Measurements from ENCODE around the gene GLI3.

The GLI3 gene

GRCh38 chr7:42226354-42226941, 10.6 kb downstream of the GLI3 start (continued):
- TF ChIP-seq ZNF692 (tag by site-specific recombination; IDR thresholded peaks at IDR 0.05) = no peak
- no peak for TF ChIP-seq ZNF19 (tag by site-specific recombination; IDR thresholded peaks at IDR 0.05; ENCODE audit: low read depth)

- Histone ChIP-seq H3K4me3 (ENCODE audit: low read depth, low read length) (no peak overlapping the region), H3K36me3 (ENCODE audit: control insufficient read depth in 2 of 2, insufficient read depth in 1 of 2, low read length in 2 of 2) (peaks cover 6 to 20% of the 10 kb centered on the region in 2 experiments; a peak in 2 of 3 replicates), H3K4me1 (ENCODE audit: control insufficient read depth, insufficient read depth, low read length) (peaks cover 23% of the 10 kb centered on the region), H3K9me3 (ENCODE audit: control insufficient read depth, insufficient read depth, low read depth, low read length) (no peaks in the 10 kb centered on the region), H3K27ac (ENCODE audit: extremely low read depth, low read depth, low read length) (no peak overlapping the region)
- POLR2A ChIA-PET = no interaction called here
- CTCF ChIA-PET = interaction anchor here (0.6 to 1.3 kb wide), 6 partner anchors 8 to 298 kb away, joined by 3 to 5 read pairs (median 3); no protein-coding TSS in a partner anchor
- peak; percentile 89 for TF ChIP-seq SCRT2 (tag by site-specific recombination; IDR thresholded peaks at IDR 0.05)
- 0 out of 2 replicates have a peak, but pooled peaks have one; percentile 14 for TF ChIP-seq SCRT1 (tag by site-specific recombination; IDR thresholded peaks at IDR 0.05; ENCODE audit: borderline replicate concordance)
- TF ChIP-seq, protein P1, sequence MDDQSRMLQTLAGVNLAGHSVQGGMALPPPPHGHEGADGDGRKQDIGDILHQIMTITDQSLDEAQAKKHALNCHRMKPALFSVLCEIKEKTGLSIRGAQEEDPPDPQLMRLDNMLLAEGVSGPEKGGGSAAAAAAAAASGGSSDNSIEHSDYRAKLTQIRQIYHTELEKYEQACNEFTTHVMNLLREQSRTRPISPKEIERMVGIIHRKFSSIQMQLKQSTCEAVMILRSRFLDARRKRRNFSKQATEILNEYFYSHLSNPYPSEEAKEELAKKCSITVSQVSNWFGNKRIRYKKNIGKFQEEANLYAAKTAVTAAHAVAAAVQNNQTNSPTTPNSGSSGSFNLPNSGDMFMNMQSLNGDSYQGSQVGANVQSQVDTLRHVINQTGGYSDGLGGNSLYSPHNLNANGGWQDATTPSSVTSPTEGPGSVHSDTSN (CRISPR knock-in tag; IDR thresholded peaks at IDR 0.05) = no peak
Observed at GRCh38 chr7:42224391-42225003, 12.5 kb downstream of the GLI3 start.

DNA sequence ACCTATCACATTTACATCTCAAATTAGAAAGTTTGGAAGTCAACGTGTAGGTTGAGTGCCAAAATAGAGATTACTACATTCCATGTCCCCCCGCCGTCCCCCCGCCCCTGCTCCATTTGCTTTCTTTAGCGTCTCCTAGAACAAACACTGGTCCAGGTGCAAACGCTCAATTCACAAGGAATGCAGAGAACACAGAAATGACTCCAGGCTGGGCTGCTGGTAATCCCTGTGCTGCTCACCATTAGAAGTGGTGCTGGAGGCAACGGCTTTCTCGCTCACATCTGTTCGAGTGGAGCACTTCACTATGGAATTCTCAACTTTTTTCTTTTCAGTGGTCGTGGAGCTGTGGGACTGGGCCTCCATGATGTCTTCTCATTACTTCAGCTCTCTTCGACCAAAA, 14.1 kb downstream of the GLI3 start:
- TF ChIP-seq KLF1 (tag by site-specific recombination; IDR thresholded peaks at IDR 0.05) = no peak
- no peak for TF ChIP-seq GLI4 (tag by site-specific recombination; IDR thresholded peaks at IDR 0.05)
- no peak for TF ChIP-seq ZNF302 (tag by site-specific recombination; IDR thresholded peaks at IDR 0.05; ENCODE audit: low read depth)
- no peak for TF ChIP-seq ZNF394 (tag by site-specific recombination; IDR thresholded peaks at IDR 0.05; ENCODE audit: borderline replicate concordance)
- TF ChIP-seq OVOL3 (tag by site-specific recombination; IDR thresholded peaks at IDR 0.05) = no peak
- TF ChIP-seq, protein P2, sequence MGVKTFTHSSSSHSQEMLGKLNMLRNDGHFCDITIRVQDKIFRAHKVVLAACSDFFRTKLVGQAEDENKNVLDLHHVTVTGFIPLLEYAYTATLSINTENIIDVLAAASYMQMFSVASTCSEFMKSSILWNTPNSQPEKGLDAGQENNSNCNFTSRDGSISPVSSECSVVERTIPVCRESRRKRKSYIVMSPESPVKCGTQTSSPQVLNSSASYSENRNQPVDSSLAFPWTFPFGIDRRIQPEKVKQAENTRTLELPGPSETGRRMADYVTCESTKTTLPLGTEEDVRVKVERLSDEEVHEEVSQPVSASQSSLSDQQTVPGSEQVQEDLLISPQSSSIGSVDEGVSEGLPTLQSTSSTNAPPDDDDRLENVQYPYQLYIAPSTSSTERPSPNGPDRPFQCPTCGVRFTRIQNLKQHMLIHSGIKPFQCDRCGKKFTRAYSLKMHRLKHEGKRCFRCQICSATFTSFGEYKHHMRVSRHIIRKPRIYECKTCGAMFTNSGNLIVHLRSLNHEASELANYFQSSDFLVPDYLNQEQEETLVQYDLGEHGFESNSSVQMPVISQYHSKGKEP (tag by site-specific recombination; IDR thresholded peaks at IDR 0.05) = no peak
- no peak for TF ChIP-seq ZNF426 (tag by site-specific recombination; IDR thresholded peaks at IDR 0.05)
- no peak for TF ChIP-seq ZNF626 (tag by site-specific recombination; IDR thresholded peaks at IDR 0.05)
- TF ChIP-seq BCL11B (tag by site-specific recombination; IDR thresholded peaks at IDR 0.05; ENCODE audit: low read depth) = no peak
- no peak for TF ChIP-seq ZNF311 (tag by site-specific recombination; IDR thresholded peaks at IDR 0.05; ENCODE audit: borderline replicate concordance)
- TF ChIP-seq ZNF423 (tag by site-specific recombination; IDR thresholded peaks at IDR 0.05) = no peak
- TF ChIP-seq ZNF132 (tag by site-specific recombination; IDR thresholded peaks at IDR 0.05; ENCODE audit: borderline replicate concordance) = no peak
- TF ChIP-seq ZNF24 (tag by site-specific recombination; IDR thresholded peaks at IDR 0.05) = no peak
- TF ChIP-seq, protein P3, sequence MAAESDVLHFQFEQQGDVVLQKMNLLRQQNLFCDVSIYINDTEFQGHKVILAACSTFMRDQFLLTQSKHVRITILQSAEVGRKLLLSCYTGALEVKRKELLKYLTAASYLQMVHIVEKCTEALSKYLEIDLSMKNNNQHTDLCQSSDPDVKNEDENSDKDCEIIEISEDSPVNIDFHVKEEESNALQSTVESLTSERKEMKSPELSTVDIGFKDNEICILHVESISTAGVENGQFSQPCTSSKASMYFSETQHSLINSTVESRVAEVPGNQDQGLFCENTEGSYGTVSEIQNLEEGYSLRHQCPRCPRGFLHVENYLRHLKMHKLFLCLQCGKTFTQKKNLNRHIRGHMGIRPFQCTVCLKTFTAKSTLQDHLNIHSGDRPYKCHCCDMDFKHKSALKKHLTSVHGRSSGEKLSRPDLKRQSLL (tag by site-specific recombination; IDR thresholded peaks at IDR 0.05) = no peak
- TF ChIP-seq ZSCAN16 (tag by site-specific recombination; IDR thresholded peaks at IDR 0.05) = no peak
- TF ChIP-seq ZNF76 (tag by site-specific recombination; IDR thresholded peaks at IDR 0.05; ENCODE audit: borderline replicate concordance, low read depth) = no peak
- TF ChIP-seq, protein P4, sequence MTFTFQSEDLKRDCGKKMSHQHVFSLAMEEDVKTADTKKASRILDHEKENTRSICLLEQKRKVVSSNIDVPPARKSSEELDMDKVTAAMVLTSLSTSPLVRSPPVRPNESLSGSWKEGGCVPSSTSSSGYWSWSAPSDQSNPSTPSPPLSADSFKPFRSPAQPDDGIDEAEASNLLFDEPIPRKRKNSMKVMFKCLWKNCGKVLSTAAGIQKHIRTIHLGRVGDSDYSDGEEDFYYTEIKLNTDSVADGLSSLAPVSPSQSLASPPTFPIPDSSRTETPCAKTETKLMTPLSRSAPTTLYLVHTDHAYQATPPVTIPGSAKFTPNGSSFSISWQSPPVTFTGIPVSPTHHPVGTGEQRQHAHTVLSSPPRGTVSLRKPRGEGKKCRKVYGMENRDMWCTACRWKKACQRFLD (tag by site-specific recombination; IDR thresholded peaks at IDR 0.05) = no peak
- H3K9me3 ChIP-seq (ENCODE audit: control insufficient read depth, insufficient read depth, low read depth, low read length) = no peaks in the 10 kb centered on the region
- CTCF ChIA-PET = interaction anchor here (0.7 to 1.7 kb wide), 3 partner anchors 60 to 280 kb away, joined by 3 to 6 read pairs (median 3); no protein-coding TSS in a partner anchor
- H3K4me3 ChIP-seq (ENCODE audit: low read depth, low read length) = no peak overlapping the region
- POLR2A ChIA-PET = no interaction called here
- peaks cover 23% of the 10 kb centered on the region for H3K4me1 ChIP-seq (ENCODE audit: control insufficient read depth, insufficient read depth, low read length)
- H3K36me3 ChIP-seq (ENCODE audit: control insufficient read depth in 2 of 2, insufficient read depth in 1 of 2, low read length in 2 of 2) = peaks cover 6 to 20% of the 10 kb centered on the region in 2 experiments
- no peak overlapping the region for H3K27ac ChIP-seq (ENCODE audit: extremely low read depth, low read depth, low read length)
